Fibroblast of peridontal ligament (primary cell): ENCODE data around the gene NPFF.

Experiments
- DNase-seq: peaks from one replicate; pipeline ENCODE4 v3.0.0-alpha.2; 2010; ENCODE audit errors: extremely low read depth

NPFF gene

DNA sequence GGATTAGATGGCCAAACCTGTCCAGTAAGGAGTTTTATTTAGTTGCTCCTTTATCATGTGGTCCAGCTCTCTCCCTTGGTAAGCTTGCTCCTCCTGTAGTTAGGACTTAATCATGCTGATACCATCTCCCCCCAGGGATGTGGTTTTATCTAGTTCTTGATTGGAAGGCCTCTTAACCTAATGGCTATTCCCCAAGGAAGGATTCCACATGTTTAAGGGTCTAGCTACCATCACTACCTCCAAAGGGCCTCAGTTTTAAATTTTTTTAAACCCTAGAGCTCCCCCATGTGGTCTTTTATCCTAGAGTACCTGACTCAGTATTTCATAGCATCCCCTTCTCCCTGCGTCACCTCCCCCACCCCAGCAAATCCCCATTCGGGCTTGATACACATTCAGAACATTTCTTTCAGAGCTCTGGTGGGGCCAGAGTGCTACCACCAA, 30.5 kb downstream of the NPFF start:
- DNase-seq, result peak; percentile 58

DNA sequence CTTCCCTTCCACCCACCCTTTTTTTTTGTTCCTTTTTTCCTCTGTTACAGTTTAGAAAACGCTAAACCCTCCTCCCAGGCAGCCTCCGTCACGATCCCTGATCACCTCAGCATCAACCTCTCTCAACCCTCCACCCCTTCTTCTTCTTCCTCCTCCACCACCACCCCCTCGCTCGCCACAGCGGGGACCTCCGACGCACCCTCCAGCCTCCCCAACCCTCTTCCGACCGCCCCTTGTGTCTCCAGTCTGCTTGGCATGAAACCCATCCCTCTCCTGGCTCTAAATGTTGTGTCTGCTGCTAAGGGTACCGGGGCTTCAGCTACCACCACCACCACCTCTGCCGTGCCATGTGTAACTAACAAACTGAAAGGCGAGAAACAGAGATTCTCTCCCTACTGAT, 32.5 kb downstream of the NPFF start:
- no peak for DNase-seq

DNA sequence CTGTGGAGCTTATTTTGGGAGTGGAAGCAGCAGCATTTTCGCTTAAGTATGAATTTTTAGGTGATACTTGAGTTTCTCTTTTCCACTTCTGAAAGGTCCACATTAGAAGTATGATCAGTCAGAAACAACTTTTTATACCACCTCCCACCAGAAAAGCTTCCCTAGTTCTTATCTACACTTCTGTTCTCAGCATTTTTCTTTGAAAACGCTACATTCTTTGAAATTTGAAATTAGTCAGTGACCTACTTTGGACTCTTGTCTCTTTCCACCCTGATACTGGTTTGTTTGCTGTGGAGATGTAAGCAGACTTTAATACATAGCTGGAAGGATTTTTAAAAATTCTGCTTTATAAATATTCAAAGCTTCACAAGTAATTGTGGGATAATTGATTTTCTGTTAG, 33.2 kb downstream of the NPFF start:
- DNase-seq, result no peak

DNA sequence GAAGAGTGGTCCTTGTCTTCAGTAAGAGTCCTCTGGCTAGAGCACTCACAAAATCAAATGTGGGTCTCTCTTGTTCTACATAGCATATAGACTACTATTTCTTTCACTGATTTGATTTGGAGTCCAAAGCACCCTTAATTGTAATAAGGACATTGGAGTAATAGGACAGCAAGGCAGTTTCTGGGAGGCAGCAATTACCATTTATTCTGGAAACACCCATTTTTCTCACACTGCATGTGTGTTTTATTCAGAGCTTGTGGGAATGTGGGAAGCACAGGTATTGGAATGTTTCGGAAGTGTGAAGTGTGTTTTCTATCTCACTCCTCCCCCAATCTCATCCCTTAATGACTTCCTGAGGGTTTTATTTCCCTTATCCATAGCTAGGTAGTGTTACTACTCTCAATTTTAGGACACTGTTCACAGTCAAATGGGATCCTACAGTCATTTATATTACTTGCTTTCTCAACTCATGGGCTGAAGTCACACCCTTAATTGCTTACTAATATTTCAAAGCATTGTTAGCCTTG, 35.2 kb downstream of the NPFF start:
- DNase-seq, result no peak

DNA sequence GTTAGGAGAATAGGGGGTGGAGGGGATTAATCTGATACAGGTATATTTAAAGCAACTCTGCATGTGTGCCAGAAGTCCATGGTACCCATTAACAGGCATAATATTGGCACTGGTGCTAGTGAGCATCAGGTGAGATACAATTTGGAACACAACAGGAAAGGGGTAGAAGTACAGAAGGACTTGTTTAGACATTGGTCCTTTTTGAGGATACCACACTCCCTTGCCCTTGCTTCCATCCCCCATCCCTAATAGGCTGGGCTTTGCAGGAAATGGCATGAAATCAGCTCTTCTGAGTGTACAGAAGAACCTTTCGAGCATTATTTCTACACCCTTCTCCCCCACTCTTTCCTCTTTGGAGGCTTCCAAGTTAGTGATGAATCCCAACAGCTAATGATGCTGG, 39.0 kb downstream of the NPFF start:
- DNase-seq, result no peak

DNA sequence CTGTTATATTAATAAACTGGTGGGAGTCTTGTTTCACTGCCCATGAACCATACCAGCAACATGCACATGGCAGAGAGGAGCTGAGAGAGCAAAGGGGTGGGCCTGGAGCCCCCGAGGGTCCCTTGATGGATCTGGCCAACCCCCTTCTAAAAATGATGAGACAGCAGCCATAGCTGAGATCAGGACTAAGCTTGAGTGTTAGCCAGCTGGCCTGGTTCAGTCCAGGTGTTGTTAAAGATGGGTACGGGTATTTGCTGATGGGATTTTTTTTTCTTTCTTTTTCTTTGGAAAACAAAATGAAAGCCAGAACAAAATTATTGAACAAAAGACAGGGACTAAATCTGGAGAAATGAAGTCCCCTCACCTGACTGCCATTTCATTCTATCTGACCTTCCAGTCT, 39.4 kb downstream of the NPFF start:
- no peak for DNase-seq

DNA sequence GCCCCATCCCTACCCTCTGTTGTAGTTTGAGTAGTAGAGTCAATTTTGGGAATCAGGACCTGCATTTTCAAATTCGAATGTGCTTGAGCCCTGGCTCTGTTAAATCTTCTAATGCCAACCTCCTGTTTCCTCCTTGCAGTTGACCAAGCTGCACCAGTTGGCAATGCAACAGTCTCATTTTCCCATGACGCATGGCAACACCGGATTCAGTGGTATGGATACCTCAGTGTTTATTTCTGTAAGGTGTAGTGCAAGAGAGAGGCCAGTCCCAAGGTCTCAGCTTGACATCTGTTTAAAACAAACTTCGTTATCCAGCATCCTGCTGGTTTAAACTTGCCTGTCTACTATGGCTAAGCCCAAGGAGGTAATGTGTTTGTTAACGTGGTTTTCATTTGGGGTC, 40.2 kb downstream of the NPFF start:
- DNase-seq, result no peak

DNA sequence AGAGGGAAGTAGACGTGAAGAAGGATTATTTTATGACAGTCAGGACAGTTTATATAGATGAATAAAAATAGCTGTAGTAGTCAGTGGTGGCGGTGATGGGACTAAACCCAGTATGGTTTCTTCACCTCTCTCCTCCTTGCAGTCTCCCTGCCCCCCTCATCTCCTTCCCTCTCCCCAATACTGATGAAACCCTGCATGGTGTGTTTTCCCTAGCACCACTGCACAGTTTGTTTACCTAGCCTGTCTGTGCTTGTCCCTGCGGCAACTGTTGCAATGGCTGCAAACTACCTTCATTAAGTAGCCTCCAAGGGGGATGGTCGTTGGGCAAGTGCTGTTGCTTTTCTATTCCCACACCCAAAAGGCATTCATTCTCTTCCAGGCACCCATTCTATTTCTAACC, 40.6 kb downstream of the NPFF start:
- DNase-seq, result no peak

DNA sequence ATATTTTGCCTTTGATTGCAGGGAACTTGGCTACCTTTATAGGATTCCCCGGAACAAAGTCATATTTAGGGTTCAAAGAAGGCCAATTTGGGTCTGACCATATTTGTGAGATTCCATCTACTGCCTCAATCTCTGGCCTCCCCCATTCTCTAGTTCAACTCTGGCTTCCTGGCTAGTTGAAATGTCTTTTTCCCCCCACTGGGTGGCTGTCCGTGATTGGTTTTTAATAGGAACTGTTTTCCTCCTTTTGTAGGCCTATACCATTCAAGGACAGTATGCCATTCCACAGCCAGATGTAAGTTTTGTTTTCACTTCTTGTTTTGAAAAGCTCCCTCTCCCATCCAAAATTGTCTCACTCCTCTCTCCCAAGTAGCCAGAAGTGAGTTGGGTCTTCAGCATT, 41.6 kb downstream of the NPFF start:
- DNase-seq, result no peak

DNA sequence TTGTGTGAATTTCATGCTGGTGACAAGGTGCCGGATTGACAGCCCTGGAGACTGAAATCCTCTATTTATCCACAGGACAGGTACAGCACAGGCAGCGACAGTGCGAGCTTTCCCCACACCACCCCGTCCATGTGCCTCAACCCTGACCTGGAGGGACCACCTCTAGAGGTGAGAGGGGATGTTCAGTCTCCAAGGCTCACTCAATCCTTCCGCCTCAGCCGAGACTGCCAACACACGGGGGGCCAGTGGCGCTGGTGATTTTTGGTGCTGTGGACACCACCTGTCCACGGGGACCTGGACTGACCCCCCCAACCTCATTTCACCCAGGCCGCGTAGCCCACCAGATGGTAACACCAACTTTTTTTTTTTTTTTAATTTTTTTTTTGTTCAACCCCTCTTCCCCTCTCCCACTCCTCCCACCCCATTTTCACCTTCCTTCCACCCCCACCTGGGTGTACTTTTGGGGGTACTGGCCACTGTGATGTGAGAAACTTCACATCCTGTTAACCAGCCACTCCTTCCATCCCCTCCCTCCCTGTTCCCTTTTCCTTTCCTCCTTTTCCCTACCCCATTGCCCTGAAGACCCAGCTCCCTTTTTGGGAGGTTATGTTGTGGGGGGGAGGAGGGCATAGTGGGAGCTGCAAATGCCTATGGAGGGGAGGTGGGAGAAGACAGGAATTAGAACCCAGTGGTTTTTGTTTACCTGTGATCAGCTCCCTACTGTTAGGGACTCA, 42.4 kb downstream of the NPFF start:
- DNase-seq, result no peak

DNA sequence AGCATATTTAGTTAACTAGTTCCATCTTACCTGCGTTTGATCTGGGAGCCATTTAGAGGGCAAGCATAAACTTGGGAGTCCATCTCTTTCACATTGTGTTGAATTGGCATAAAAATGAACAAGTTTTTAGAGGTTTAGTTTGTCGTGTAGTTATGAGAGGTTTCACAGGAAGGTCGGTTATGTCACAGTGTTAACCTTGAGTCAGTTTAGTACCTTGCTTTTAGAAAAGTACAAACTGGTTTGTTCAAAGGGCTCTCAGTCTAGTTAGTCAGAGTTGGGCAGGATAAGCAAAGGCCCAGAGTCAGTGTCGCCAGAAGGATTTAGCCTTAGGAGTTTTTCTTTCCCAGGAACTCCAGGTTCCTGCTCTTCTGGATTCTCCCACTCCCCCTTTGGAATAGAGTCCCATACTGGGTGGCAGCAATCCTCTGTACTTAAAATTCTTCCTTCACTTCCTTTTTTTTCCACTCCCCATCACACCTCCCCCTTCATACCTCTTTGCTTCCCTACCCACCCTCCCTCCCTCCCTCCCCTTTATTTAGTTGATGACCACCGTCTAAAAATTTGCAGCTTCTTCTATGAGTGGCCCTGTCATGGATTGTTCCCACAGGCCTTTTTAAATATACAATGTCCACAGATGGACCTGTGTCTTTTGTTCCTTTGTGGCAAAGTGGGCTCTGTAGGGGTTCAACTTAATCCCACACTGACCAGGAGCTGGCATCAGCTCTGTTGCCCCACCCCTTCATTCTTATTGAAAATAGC, 43.3 kb downstream of the NPFF start:
- DNase-seq, result no peak

DNA sequence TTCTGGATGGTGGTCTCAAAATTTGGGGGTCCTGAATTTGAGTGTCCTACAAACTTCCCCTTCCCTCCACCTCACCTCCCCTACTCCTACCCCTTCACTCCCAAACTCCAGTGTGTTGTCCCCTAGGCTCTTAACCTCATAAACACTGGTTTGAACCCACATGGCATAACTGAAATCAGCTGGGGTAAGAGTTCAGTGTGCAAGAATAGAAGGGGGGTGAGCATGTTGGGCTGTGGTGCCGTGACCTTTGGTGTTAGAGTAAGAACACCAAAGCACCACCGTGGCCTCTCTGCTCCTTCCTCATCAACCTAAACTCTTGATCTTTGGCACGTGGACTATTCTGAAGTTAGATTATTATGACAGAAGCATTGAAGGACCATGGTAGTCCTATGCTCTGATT, 44.3 kb downstream of the NPFF start:
- no peak for DNase-seq

DNA sequence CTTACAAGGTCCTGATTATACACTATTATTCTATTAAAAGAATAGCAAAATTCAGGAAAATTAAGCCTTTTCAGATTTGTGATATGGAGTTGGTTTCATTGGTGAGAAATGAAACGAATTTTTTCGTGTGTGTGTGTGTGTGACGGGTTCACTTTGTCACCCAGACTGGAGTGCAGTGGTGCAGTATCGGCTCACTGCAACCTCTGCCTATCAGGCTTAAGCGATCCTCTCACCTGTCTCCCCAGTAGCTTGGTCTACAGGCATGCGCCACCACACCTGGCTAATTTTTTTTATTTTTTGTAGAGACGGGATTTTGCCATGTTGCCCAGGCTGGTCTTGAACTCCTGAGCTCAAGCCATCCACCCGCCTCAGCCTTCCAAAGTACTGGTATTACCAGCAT, 45.7 kb downstream of the NPFF start:
- no peak for DNase-seq

DNA sequence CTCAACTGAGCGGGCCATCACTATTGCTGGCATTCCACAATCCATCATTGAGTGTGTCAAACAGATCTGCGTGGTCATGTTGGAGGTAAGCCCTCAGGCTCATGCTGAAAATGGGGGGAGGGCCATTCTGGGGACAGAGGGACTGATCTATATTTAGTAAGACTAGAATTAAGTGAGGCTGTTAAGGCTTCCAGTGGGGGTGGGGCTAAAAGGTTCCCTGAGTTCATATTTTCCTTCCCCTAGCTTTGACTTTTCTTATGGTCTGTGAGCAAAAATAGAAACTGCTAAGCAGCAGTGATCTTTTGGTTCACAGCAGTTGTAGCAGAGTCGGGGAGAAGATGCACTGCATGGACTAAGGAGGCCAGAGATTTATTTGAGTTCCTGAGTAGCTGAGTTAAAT, 46.2 kb downstream of the NPFF start:
- DNase-seq, result no peak

DNA sequence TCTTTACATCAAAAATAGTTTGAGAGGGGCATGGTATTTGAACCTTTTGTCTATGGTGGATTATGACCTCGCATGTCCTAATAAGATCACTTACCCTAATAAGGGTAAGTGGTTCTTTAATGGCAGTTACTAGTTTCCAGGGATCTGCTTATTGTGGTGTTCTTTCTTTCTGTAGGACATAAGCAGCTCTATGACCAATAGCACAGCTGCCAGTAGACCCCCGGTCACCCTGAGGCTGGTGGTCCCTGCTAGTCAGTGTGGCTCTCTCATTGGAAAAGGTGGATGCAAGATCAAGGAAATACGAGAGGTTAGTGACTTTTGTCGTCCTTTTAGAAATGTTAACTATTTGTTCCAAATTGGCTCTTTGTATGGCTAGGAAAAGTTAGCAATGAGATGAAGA, 48.2 kb downstream of the NPFF start:
- no peak for DNase-seq
